Stimulated activated CD8-positive, alpha-beta memory T cell treated with anti-CD3 and anti-CD28 coated beads, Interleukin-2, amount 100 ng/mL, for 1 hour (primary cell): ENCODE results near the gene RBM17.
"Not testable (repeated sequence)": the region's sequence is repeated elsewhere in the genome, so short reads cannot be mapped to it uniquely, and the experiment has no call there.

Experiments
- DNase-seq, 2 donors: peaks; one replicate each; pipeline ENCODE4 v3.0.0-alpha.2; 2020; ENCODE audit warnings: low read depth in 2 of 2

The RBM17 gene

GRCh38 chr10:6056411-6057135 is 32.3 kb upstream of the RBM17 start:
- DNase-seq: no peak

- no peak for DNase-seq
Observed at GRCh38 chr10:6058682-6059475, 30.0 kb upstream of the RBM17 start.

GRCh38 chr10:6059506-6059905 is 29.3 kb upstream of the RBM17 start:
- DNase-seq: no peak

- DNase-seq: no peak
Observed at GRCh38 chr10:6061056-6061455, 27.8 kb upstream of the RBM17 start.

- no peak for DNase-seq
Observed at GRCh38 chr10:6062101-6062771, 26.6 kb upstream of the RBM17 start, which contains the start of gene IL2RA. IL2RA (minus strand) TSS chr10:6062367; CDS start chr10:6062151, 216 bp downstream.

- no peak for DNase-seq
Observed at GRCh38 chr10:6064119-6064518, 24.7 kb upstream of the RBM17 start.

GRCh38 chr10:6064726-6065125 is 24.1 kb upstream of the RBM17 start:
- DNase-seq: not testable (repeated sequence)

GRCh38 chr10:6065406-6065805 is 23.4 kb upstream of the RBM17 start:
- no peak for DNase-seq

GRCh38 chr10:6065835-6066234 is 23.0 kb upstream of the RBM17 start:
- DNase-seq: no peak

GRCh38 chr10:6067457-6067856 is 21.4 kb upstream of the RBM17 start:
- DNase-seq: no peak

GRCh38 chr10:6068006-6068405 is 20.8 kb upstream of the RBM17 start:
- DNase-seq: no peak

- no peak for DNase-seq
Observed at GRCh38 chr10:6068422-6068821, 20.4 kb upstream of the RBM17 start.

GRCh38 chr10:6069081-6069931 is 19.5 kb upstream of the RBM17 start:
- DNase-seq: no peak

GRCh38 chr10:6070660-6071059 is 18.2 kb upstream of the RBM17 start:
- DNase-seq: no peak

- DNase-seq: no peak
Observed at GRCh38 chr10:6071181-6072175, 17.4 kb upstream of the RBM17 start.

GRCh38 chr10:6072215-6072934 is 16.5 kb upstream of the RBM17 start:
- DNase-seq: no peak

- DNase-seq: no peak
Observed at GRCh38 chr10:6074489-6075301, 14.1 kb upstream of the RBM17 start.

GRCh38 chr10:6077071-6077675 is 11.7 kb upstream of the RBM17 start:
- DNase-seq: no peak
